Measurements from ENCODE around the gene RAPSN.

RAPSN gene

DNA sequence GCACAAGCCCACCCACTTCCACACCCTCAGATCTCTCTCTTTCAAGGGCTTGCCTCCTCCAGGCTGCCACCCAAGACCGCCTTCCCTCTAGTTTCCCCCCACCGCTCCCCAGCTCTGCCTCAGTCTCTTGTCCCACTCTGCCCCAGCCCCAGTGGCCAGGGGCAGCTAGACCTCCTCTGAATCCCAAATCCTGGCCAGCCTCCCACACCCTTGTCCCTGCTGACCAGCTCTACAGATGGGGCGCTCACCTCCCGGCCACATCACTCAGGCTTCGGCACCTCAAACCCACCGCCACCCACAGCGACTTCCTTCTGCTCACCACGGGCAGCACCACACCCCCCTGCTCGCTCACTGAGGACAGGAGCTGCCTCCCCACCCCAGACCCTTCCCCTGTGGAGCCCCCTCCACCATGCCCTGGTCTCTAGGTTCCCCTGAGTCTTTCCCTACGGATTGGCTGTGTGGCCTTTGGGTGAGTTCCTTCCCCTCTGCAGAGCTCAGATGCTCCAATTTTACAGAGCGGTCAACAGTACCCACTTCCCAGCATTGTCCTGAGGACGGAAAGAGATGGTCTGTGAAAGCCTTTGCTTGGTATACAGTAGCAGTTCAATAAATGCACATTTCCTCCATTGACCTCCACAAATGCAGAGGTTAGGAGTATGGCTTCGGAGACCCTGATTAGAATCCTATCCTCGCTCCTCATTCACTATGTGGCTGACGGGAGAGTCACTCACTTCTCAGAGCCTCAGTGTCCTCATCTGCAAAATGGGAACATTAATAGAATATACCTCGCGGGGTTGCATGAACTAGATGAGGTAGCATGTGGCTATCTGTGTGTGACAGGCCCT is 59.1 kb downstream of the RAPSN start:
- H3K4me3 ChIP-seq (ENCODE audit: low read depth, low read length) = no peak overlapping the region
- TF ChIP-seq, protein P1, sequence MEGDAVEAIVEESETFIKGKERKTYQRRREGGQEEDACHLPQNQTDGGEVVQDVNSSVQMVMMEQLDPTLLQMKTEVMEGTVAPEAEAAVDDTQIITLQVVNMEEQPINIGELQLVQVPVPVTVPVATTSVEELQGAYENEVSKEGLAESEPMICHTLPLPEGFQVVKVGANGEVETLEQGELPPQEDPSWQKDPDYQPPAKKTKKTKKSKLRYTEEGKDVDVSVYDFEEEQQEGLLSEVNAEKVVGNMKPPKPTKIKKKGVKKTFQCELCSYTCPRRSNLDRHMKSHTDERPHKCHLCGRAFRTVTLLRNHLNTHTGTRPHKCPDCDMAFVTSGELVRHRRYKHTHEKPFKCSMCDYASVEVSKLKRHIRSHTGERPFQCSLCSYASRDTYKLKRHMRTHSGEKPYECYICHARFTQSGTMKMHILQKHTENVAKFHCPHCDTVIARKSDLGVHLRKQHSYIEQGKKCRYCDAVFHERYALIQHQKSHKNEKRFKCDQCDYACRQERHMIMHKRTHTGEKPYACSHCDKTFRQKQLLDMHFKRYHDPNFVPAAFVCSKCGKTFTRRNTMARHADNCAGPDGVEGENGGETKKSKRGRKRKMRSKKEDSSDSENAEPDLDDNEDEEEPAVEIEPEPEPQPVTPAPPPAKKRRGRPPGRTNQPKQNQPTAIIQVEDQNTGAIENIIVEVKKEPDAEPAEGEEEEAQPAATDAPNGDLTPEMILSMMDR (IDR thresholded peaks at IDR 0.05; ENCODE audit: borderline replicate concordance, insufficient read depth, low read depth, low read length) = no peak

DNA sequence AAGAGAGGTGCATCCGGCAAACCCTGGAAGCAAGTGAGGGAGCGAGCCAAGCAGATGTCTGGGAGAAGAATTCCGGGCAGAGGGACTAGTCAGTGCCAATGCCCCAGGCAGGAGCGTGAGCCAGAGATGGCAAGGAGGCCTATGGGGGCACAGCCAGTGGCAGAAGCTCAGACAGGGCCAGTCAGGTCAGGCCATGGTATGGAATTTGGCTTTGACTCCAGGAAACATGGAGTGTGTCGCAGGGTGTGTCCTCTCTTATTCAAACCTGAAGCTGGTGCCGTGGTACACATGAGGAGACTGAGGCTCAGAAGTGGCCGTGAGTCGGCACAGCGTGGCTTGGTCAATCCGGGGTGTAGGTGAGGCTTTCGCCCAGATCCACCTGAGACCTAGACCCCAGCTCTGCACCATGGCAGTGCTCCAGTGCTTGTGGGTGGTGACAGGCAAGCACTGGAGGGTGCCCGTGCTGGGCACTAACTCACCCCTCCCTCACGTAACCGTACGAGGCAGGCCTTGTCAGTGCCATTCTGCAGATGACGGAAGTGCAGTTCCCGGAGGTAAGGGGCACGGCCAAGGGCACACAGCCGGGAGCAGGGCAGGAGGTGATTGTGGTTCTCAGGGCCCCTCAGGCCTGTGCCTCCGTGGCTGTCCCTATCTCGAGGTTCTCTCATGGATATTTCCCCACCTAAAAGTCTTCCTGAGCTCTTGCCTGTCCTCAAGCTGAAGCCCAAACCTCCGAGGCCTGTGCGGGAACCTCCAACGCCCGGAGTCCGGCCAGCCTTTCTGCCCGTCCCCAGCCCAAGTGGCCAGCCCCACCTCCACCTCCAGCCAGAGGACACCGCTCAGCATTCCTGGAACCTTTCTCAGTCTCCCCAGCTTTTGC is 60.0 kb downstream of the RAPSN start:
- H3K4me3 ChIP-seq (ENCODE audit: low read depth, low read length) = no peak overlapping the region
- TF ChIP-seq, protein P1 (IDR thresholded peaks at IDR 0.05; ENCODE audit: borderline replicate concordance, insufficient read depth, low read depth, low read length) = no peak

DNA sequence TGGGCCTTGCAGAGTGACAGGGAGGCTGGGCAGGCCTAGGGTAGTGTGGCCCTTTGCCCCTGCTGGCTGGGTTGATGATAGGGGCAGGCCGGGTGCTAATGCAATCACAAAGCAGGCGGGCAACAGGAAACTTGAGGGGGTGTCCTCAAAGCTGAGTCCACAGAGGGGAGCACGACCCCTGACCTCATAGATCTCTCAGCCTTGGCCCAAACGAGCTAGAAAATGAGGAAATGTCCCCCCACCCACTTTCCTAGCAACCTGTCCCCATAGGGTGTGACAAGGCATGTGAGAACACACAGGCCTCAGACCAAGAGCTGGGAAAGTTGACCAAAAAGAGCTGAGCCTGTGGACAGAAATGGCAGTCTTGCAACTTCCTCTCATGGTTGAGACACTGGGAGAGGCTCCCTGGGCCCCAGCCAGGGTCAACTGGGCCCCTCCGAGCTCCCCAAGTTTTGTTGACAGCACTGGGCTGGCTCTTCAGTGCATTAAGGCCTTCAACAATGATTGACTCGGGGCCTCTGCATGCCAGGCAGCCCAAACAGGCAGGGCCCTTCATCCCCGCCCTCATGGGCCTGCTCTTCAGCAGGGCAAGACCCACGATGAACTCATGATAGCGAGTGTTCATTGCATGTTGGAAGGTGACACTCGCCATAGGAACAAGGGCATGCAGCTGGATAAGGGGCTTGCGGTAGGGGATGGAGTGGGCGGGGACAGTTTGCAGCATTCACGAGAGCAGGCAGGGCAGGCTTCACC is 60.8 kb downstream of the RAPSN start:
- TF ChIP-seq, protein P1 (IDR thresholded peaks at IDR 0.05; ENCODE audit: borderline replicate concordance, insufficient read depth, low read depth, low read length) = no peak

More for the DNA sequence above, 60.8 kb downstream of the RAPSN start:
- H3K4me3 ChIP-seq (ENCODE audit: low read depth, low read length) = no peak overlapping the region

Measured in GM12875 (cell line).